IMR-90 (cell line): ENCODE data around the gene SHC2.

Experiments
- CHD1 ChIP-seq: IDR thresholded peaks from 2 replicates; pipeline ENCODE4 v1.6.1; 2012; ENCODE audit warnings: low read depth, low read length, improper control_type of control experiment
- FOS ChIP-seq: fragments of 150-350 bp; IDR thresholded peaks from 2 replicates; pipeline ENCODE4 v1.6.1; 2016; ENCODE audit warnings: low read depth, low read length
- MAZ ChIP-seq: IDR thresholded peaks from 2 replicates; pipeline ENCODE4 v1.6.1; 2012; ENCODE audit warnings: low read depth, mild to moderate bottlenecking, low read length, improper control_type of control experiment, moderate library complexity, borderline replicate concordance
- MXI1 ChIP-seq: IDR thresholded peaks from 2 replicates; pipeline ENCODE4 v1.6.1; 2012; ENCODE audit warnings: low read depth, mild to moderate bottlenecking, low read length, moderate library complexity, borderline replicate concordance
- POLR2A ChIP-seq: IDR thresholded peaks from 2 replicates; pipeline ENCODE4 v1.6.1; 2012; ENCODE audit warnings: mild to moderate bottlenecking, low read depth, low read length
- RAD21 ChIP-seq: IDR thresholded peaks from 2 replicates; pipeline ENCODE4 v1.6.1; 2012; ENCODE audit warnings: low read length, improper control_type of control experiment
- RCOR1 ChIP-seq: IDR thresholded peaks from 2 replicates; pipeline ENCODE4 v1.6.1; 2012; ENCODE audit warnings: mild to moderate bottlenecking, low read length, improper control_type of control experiment; ENCODE audit not compliant: insufficient replicate concordance
- RFX5 ChIP-seq: IDR thresholded peaks from 2 replicates; pipeline ENCODE4 v1.8.0; 2012; ENCODE audit warnings: low read depth, mild to moderate bottlenecking, low read length, moderate library complexity
- TF ChIP-seq, protein P1 (sequence below): conservative IDR thresholded peaks from 2 replicates; pipeline ENCODE4 v1.5.1; 2012; ENCODE audit warnings: mild to moderate bottlenecking, low read depth, low read length, improper control_type of control experiment

- TF ChIP-seq, protein P1, sequence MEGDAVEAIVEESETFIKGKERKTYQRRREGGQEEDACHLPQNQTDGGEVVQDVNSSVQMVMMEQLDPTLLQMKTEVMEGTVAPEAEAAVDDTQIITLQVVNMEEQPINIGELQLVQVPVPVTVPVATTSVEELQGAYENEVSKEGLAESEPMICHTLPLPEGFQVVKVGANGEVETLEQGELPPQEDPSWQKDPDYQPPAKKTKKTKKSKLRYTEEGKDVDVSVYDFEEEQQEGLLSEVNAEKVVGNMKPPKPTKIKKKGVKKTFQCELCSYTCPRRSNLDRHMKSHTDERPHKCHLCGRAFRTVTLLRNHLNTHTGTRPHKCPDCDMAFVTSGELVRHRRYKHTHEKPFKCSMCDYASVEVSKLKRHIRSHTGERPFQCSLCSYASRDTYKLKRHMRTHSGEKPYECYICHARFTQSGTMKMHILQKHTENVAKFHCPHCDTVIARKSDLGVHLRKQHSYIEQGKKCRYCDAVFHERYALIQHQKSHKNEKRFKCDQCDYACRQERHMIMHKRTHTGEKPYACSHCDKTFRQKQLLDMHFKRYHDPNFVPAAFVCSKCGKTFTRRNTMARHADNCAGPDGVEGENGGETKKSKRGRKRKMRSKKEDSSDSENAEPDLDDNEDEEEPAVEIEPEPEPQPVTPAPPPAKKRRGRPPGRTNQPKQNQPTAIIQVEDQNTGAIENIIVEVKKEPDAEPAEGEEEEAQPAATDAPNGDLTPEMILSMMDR = no peak
- no peak for TF ChIP-seq RCOR1
- no peak for TF ChIP-seq POLR2A
- no peak for TF ChIP-seq CHD1
- no peak for TF ChIP-seq RAD21
- TF ChIP-seq FOS = no peak
- TF ChIP-seq MXI1 = no peak
- TF ChIP-seq RFX5 = no peak
- TF ChIP-seq MAZ = no peak
Observed at GRCh38 chr19:424546-424945, 36.3 kb downstream of the SHC2 start.
